GM18867 (cell line): ENCODE measurements around the gene ZNF322.

Source experiments
- ATAC-seq: cut with Tn5 transposase; IDR thresholded peaks from one replicate; pipeline ENCODE4 v1.9.1; 2021; ENCODE audit warnings: mild to moderate bottlenecking, moderate library complexity; ENCODE audit not compliant: unreplicated experiment

The ZNF322 gene

DNA sequence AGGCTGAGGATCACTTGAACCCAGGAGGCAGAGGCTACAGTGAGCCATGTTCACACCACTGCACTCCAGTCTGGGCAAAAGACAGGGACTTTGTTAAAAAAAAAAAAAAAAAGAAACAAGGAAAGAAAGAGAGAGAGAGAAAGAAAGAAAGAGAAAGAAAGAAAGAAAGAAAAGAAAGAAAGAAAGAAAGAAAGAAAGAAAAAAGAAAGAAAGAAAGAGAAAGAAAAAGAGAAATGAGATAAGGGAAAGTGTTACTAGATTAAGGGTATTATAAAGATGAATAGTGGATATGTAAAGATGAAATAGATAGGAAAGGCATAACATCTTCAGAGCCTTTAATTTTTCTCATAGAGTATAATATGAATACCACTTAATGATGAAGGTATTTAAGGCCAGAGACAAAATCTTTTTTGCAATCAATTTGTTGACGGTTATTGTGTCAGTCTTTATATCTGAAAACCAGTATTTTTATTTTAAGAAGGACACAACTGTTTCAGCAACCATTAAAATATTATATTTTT, 36.1 kb downstream of the ZNF322 start:
- ATAC-seq, result no peak

DNA sequence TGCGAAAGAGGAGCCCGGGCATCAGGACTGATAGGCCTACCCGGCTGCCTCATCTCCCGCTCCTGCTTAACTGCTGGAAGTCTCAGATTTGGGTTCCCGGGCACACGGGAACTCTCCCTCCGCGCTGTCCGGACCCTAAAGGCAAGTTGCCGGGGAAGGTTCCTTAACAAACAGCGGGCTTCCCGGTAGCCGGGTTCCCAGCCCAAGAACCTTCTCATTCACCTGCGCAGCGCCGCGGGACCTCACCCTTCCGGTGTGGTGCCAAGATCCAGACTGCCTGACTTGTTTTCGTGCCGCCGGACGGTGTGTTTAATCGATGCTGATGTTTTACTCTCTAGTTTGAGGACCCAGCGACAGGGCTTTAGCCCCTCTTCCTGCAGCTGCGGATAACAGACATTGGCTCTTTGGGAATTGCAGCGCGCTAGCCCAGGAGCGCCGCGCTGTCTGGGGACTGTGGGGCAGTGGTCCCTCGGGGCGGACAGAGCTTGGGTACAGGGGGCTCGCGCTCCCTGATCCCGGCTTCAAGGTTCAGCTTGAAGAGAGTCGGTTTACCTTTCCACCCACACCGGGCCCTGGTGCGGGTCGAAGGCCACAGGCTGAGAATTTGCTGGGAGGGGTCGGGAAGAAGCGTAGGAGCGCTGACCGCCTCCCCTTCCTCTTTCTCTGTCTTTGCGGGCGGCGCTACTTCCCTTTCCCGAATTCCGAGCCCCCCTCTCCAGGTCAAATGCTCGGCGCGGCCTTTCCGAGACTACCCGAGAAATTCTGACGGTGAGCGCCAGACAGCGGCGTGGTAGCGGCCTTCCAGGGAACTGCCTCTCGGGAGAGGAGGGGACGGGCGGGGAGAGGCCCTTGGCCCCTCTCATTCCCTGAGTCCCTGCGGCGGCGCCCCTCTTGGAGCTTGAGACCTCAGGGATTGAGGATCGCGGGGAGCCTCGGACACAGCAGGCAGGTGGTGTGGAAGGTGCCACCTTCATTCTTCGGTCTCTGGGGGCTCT, 45.6 kb downstream of the ZNF322 start:
- no peak for ATAC-seq

DNA sequence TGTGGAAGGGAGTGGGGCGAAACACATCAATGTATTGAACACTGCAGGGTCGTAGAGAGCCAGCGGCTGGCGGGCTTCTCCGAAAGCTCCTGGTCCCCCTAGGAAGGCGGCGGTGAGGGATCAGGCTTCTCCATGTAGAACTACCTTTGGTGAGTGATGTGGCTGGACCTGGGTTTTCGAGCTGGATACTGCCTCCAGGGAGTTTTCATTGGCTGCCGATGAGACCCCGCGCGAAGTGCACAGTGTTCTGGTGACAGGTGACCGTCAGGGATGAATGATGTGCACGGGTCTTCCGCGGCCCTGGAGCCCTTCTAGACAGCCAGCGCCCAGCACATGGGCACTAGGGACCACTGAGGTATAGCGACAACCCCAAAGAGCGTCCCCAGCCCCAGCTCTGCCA, 46.3 kb downstream of the ZNF322 start:
- ATAC-seq, result no peak

DNA sequence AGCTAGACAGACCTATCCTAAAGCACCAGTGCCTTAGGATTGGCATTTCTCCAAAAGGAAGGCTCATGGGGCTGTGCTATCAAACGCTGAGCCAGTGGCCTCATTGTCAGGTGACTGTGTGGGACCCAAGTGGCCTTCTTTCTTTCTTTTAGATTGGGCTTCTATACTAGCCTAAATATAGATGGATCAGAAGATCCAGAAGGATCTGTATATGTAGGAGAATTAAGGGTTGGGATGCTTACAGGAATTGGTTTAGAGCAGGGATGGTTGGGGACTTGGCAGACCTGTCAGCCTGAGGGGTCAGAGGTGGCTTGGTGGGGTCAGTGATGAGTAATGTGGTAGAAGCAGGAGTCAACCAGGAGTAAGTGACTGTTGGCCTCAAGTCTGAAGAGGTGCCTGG, 47.9 kb downstream of the ZNF322 start:
- no peak for ATAC-seq

DNA sequence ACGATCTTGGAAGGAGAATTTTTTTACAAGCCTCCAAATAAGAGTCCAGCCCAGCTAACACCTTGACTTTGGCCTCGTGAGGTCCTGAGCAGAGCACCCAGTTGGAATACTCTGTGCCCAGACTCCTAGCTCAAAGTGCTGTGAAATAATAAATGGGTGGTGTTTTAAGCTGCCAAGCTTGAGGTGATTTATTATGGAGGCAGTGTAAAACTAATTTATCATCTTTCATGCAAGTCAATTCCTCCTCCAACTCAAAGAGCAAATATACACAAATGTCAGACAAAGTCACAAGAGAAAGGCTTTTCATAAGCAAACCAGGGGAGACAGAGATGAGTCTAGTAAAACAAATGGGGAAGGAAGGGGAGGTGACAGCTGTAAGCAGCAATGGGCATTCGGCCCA, 50.1 kb downstream of the ZNF322 start:
- no peak for ATAC-seq

DNA sequence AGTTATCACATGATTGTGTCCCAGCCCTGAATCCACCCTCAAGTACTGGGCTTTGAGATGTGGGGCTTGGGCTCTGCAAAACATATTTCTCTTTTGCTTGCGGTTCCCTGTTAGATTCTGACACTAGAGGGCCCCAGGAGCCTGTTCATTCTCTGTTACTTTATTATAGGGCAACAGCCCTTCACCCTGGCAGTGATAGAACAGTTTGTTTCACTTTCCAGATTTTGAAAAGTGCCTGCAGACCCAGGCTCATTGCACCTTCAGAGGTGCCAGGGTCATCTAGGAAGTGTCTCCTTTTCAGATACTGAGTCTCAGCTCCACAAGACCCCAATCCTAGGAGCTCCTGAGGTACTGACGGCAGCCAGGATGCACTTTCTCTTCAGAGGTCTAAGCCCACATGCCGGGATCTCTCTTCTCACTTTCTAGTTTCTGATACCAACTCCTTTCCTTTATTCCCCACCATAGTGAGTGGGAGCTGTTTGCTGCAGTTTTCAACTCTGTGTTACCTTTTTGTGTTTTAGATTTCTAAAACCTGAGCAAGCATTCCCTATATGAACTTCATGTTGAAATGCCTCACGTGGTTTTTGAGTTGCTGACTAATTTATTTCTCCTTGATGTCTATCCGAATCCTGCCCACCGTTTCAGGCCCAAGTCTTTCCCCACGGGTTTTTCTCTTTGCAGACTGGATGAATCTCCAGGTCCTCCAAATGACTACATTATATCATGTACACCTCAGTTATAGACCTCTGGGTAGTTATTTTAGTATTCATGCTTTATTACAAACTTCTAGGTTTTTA, 51.9 kb downstream of the ZNF322 start:
- peak; percentile 92 for ATAC-seq

DNA sequence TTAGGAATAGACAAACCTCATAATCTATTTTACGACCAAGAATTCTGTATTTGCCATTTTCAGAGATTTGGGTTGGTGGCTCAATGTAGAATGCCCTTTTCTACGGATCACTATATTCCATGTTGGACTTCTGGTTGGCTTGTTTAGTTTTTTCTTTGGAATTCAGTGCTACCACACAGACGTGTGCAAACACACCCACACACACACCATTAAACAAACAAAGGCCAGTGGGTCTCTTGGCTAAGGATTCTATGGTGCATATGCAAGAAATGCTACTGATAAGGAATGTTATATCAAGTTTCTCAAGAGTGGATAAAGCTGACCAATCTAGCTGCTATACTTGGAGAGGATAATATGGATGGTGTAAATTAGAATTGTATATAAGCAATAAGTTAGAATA, 54.7 kb downstream of the ZNF322 start:
- no peak for ATAC-seq

DNA sequence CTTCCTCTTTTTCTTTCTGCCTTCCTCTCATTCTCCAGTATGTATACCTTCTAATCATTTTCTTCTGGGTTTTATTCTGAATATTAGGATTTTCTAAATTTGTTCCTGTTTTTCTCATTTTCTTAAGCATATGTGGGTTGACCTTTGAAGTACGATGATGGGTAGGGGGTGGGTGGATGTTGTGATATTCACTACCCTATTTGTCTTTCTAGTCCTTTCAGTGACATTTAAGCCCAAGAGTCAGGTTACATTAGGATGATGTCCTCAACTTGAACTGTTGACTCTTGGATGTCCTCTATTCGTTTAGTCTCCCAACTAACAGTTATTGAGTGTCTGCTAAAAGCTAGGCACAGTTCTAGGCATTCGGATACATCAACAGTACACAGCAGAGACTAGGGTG, 55.5 kb downstream of the ZNF322 start:
- no peak for ATAC-seq

DNA sequence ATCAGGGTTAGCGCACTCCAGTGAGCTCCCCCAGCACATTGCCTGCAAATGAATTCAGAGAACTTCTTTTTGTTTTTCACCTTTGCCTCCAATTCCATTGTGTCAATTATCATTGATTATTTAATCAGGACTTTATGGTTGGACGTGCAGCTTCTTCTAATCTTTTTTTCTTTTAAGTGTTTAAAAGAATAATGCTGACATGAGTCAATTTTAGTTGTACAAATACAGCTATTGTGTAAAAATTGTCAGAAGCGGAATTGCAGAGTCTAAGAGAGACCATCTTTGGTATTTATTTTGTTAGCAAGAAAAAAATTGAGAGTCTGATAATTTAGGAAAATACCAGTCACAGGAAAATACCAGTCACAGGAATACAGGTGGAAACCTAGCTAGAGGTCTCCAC, 57.3 kb downstream of the ZNF322 start:
- no peak for ATAC-seq

DNA sequence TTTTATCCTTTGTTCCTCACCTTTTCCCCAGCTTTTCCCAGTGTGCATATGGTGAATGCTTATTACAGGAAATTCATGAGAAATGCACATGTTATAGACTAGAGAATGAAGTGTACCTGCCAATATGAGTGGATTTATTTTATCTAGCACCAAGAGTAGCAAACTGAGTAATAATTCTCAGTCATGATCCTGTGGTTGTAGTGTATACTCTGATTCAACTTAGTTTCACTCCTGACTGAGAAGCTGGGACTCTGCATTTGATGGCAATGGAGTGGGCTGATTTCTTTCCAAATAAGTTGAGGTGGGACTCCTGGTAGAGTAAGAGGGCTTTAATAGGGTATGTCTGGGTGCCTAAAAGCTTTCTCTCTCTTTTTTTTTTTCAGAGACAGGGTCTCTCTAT, 58.8 kb downstream of the ZNF322 start:
- no peak for ATAC-seq

DNA sequence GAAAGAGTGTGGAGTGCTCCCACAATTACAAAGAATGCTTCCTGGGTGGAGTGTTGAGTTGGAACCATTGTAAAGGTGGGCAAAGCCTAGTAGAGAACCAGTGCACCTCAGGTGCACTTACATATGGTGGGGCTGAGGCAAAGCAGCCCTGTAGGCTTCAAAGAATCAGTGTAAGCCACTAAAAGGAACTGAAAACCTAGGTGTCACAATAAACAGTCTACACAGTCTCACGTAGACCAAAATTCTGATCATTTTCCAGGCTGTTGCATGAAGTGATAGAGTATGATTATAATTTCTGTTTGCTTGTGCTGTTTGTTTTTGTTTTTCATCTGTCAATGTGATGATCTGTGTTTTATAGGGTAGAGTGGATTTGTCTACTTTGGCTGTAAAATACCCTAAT, 60.0 kb downstream of the ZNF322 start:
- no peak for ATAC-seq

DNA sequence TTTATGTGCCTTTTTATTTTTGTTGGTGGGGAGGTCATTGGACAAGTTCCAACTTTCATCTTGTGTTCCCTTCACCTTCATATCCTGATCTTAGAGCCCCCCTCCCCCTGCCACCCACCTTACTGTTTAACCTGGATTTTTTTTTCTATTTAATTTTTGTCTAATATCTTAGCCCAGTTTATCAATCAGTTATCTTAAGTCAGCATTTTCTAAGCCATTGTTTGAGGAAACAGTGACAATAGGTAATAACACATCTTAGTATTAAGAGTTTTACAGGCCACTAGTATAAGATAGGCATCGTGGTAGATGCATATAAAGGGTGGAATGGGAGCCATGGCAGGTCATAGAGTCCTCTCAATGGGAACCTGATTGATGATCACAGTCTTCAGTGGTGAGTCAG, 60.4 kb downstream of the ZNF322 start:
- no peak for ATAC-seq

DNA sequence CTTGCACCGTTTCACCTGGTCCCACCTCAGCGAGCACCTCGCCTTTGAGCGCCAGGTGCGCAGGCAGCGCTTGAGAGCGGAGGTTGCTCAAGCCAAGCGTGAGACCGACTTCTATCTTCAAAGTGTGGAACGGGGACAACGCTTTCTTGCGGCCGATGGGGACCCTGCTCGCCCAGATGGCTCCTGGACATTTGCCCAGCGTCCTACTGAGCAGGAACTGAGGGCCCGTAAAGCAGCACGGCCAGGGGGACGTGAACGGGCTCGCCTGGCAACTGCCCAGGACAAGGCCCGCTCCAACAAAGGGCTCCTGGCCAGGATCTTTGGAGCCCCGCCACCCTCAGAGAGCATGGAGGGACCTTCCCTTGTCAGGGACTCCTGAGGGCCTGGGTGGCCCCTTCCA, 61.3 kb downstream of the ZNF322 start:
- no peak for ATAC-seq

DNA sequence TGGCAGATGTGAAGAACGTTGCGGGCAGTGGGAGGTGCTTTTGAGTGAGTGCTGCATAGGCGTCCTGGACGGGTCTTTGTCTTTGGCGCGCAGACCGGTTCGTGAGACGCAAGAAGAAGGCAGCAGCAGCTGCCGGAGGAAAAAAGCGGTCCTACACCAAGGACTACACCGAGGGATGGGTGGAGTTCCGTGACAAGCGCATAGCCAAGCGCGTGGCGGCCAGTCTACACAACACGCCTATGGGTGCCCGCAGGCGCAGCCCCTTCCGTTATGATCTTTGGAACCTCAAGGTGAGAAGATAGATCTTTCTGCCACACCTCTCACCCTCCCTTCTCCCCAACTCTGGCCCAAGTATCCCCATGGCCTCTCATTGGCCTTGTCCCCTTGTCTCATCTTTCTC, 61.7 kb downstream of the ZNF322 start:
- no peak for ATAC-seq

DNA sequence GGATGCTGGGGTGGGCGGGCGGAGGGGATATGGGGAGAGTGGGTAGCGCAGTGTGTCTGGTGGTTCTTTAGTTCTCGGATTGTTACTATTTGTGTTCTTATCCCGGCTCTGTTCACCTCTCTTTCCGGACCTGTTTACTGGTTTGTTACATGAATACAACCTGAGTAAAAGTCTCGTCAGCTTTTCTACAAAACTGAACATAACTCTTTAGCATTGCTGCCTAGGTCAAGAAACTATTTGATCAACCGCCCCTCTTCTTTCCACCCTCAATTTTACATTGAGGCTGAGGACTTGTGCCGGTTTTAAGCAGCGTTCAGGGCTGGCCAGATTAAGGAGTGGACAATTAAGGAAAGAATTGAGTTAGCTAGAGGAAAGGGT, 62.2 kb downstream of the ZNF322 start:
- no peak for ATAC-seq

DNA sequence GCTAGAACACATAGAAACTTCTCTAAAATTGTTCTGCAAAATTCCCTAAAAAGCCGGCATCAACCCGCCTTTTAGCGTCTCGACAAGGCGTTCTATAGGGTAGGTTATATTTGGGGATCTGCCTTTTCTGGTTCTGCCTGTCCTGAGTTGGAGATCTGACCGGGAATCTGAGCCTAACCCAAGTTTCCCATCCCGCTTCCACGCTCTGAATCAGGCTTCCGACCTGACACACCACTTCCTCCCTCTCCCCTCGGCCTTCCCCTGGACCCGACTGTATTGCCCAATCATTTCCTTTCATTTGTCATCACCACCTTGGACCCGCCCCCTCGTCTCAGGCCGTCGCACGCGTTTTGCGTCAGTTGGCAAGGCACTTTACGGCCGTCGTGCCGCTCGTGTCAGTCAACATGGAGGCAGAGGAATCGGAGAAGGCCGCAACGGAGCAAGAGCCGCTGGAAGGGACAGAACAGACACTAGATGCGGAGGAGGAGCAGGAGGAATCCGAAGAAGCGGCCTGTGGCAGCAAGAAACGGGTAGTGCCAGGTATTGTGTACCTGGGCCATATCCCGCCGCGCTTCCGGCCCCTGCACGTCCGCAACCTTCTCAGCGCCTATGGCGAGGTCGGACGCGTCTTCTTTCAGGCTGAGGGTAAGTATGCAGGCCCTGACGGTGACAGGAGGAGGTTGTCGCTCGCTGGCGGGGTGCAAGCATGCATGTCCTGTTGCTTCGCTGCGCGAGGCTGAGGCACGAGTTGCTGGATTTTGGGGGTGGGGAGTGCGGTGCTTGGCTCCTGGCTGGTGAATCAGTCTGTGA, 62.8 kb downstream of the ZNF322 start, which contains the start of gene ABT1:
Gene ABT1, plus strand, starts transcription at position 375 of the 810 bp plus-strand sequence. Its CDS starts 30 bp downstream, at position 405.
- peak; percentile 77 for ATAC-seq

DNA sequence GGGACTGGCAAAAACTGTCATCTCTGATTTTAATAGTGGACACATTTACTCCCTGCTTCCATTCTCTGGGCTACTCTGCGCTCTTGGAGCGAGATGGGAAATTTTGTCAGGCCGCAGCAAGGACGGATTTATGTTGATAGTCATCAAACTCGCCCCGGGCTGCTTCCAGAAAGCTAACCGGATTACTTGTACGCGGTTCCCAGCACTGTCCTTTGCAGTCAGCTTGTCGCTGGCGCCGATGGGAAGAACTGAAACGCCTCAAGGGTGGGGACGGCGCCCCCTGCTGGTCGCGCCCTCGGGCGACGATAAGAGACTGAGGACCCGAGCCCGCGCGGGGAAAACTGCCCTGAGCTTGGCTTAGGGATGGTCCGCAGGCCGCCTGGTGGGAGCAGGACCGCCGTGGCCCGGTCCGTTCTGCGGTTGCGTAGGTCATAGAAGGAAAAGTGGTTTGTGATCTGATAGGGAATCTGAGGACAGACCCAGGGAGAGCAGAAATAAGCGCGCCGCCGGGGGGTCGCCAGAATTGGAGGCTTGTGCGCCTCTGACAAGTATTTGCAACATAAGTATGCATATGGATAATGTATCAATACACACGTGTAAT, 63.8 kb downstream of the ZNF322 start:
- peak; percentile 53 for ATAC-seq

DNA sequence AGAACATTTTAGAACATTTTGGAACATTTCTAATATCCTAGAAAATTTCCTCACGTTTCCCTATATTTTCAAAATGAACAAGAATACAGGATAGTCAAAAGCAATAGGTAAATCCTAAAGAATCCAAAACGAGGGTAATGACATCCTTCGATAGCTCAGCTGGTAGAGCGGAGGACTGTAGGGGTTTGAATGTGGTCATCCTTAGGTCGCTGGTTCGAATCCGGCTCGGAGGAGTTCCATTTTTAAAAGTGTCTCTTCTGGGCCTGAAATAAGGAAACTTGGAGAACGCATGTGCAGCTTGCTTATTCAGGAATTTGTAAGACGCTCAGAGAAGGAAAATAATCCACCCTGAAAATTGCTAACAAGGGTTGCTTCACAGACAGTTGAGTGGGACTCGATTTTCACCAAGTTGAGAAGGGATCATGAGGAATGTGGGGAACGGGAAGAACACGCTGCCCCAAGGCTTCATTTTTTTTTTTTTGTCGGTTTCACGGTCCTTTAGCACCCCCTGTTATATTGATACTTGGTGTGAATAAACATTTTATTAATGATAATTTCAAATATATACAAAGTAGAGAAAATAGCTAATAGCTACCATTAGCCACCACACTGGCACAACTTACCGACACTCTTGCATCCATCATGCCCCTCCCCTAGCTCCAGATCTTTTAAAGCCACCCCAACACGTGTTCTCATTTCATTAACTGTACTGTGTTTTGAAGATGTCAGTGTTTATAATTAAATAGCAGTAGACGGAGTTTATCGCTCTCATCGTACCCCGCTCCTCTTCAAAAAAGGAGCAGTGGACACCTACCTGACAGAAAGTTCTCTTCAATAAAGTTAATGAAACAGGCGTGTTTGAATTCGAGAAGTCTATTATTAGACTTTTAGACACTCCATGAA, 64.6 kb downstream of the ZNF322 start:
- no peak for ATAC-seq

DNA sequence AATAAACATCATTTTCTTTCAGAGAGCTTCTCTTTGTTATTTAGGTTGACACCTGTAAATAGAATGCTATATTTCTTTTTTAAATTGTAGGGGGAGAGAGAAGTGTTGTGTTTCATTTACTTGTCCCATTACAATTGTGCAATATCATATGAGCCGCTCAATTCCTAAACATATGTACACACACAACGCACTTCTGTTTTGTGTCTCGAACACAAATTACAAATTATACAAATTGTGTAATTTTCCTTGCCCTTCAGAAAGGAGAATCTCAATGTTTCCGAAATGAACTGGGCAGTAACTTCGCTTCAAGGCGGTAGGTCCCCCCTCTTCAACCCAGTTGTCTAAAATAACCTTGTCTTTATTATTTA, 65.4 kb downstream of the ZNF322 start:
- ATAC-seq, result no peak
